Omental fat pad (tissue), 4 donors: Measurements from ENCODE around the gene MTMR12. TPM values are rescaled to one million over a fixed set of nuclear protein-coding genes. Genes with fewer than 3 reads are reported as not detected.

Experiments
- ATAC-seq: fragments of 150-250 bp; one replicate; pipeline ENCODE4 v1.9.1; 2016; ENCODE audit warnings: mild to moderate bottlenecking, moderate library complexity; ENCODE audit not compliant: low FRiP score
- DNase-seq: peaks from one replicate; pipeline ENCODE4 v3.0.0-alpha.2; 2019; ENCODE audit warnings: low spot score
- total RNA-seq, 4 donors: library from RNA; depleted of rRNA; stranded (reverse); fragments of >200 nt; gene quantifications; one replicate each; pipeline ENCODE4 v1.1.0, GENCODE V29; 2016
- TF ChIP-seq, protein P1 (sequence below), 3 donors: fragments of 450-650 bp; IDR thresholded peaks; one replicate each; pipeline ENCODE4 v1.5.1; 2016 to 2017; ENCODE audit warnings: antibody characterized with exemption in 3 of 3, mild to moderate bottlenecking in 3 of 3, moderate library complexity in 2 of 3

MTMR12 gene
- total RNA-seq, 4 donors from 2014 or later = 34.2 to 79.5 (median 57.4) TPM

DNA sequence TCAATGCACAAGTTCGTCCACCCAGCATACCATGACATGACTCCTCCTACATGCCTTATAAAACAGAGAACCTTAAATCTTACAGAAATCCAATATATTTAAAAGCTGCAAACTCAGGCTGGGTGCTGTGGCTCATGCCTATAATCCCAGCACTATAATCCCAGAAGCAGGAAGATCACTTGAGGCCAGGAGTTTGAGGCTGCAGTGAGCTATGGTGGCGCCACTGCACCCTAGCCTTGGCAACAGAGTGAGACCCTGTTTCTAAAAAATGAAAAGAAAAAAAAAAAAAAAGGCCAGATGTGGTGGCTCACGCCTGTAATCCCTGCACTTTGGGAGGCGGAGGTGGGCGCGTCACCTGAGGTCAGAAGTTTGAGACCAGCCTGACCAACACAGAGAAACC, 68.7 kb downstream of the MTMR12 start:
- TF ChIP-seq, protein P1, sequence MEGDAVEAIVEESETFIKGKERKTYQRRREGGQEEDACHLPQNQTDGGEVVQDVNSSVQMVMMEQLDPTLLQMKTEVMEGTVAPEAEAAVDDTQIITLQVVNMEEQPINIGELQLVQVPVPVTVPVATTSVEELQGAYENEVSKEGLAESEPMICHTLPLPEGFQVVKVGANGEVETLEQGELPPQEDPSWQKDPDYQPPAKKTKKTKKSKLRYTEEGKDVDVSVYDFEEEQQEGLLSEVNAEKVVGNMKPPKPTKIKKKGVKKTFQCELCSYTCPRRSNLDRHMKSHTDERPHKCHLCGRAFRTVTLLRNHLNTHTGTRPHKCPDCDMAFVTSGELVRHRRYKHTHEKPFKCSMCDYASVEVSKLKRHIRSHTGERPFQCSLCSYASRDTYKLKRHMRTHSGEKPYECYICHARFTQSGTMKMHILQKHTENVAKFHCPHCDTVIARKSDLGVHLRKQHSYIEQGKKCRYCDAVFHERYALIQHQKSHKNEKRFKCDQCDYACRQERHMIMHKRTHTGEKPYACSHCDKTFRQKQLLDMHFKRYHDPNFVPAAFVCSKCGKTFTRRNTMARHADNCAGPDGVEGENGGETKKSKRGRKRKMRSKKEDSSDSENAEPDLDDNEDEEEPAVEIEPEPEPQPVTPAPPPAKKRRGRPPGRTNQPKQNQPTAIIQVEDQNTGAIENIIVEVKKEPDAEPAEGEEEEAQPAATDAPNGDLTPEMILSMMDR (IDR thresholded peaks at IDR 0.05) = no peak
- no peak for DNase-seq
- no peak for ATAC-seq

DNA sequence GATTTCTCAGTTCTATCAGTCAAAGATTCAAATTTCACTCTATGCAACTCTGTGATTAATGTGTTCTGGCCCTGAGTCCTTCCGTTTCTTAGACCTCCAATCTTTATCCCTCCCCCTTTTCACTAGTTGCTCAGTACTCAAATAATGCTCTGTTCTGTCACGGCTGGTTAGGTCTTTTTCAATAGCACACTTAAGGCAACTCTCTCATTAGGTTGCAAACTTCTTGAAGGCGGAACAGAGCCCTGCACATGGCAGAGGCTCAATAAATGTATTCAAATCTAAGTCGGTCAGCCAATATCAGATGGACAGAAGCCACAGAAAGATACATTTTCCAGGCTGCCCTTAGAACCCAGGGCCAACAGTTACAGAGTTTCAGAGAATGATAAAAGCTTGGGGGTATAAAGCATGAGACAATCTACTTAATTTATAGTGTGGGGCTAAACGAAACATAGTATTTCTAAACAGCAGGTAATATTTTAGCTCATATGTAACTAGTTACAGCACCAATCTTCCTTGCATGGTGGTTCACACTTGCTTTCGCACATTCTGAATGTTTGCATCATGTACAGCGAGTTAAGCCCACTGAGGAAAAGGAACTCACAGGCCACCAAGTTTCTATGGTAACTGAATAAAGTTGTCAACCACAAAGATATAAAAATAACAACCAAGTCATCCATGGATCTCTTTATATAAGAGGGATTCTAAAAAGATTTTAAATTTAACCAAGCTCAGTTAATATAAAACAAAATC, 71.5 kb downstream of the MTMR12 start:
- no peak for DNase-seq
- no peak for ATAC-seq
- TF ChIP-seq, protein P1 (IDR thresholded peaks at IDR 0.05) = no peak

DNA sequence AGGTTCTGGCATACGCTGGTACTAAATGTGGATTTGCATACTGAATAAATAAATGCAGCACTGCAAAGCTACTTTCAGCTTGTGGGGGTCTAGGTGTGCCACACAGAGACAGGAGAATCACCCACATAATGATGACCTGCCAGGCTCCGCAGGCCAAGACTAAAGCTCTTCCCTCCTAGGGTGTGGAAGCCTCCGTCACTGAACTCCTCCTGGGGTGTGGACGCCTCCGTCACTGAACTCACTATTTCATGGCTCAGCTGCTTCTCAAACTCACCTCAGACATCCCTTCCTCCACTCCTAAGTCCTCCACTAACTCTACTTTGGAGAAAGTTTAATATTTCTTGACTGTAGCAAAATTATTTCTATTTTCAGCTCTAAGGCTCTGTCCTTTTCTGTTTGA, 73.4 kb downstream of the MTMR12 start:
- ATAC-seq (no peak), DNase-seq (no peak)
- TF ChIP-seq, protein P1 (IDR thresholded peaks at IDR 0.05) = no peak

DNA sequence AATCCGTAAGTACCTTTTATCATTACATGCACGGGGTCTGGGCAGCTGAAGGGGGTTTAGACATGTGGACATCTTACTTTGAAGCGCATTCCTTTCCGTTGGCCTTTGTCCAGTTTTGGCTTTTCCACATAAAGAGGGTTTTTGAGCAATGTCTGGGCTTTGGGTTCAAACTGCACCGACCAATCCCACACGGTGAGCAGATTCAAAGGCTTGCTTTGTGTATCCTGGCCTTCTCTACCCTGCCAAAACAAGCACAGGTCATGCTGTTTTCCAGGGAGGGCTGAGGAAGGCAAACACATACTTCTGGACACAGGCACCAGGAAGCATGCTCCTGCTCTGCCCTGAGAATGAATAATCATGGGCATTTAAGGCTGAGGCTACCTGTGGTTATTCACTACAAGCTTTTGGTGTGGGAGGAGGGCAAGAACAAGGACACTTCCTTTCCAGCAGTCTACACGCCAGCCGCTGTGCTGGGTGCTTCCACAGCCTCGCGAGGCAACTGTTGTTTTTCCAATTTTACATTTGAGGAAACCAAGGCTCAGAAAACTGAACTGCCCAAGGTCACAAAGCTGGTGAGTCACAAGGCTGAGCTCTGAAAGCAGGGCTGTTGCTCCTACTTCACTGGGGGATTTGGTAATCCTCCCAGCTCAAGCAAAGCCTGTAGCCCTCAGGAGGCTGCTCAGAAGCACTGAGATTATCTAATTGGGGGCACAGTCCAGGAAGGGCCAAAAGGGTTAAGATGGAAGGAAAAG, 78.9 kb downstream of the MTMR12 start:
- TF ChIP-seq, protein P1 (IDR thresholded peaks at IDR 0.05) = no peak
- ATAC-seq (peak; percentile 45), DNase-seq (no peak)

DNA sequence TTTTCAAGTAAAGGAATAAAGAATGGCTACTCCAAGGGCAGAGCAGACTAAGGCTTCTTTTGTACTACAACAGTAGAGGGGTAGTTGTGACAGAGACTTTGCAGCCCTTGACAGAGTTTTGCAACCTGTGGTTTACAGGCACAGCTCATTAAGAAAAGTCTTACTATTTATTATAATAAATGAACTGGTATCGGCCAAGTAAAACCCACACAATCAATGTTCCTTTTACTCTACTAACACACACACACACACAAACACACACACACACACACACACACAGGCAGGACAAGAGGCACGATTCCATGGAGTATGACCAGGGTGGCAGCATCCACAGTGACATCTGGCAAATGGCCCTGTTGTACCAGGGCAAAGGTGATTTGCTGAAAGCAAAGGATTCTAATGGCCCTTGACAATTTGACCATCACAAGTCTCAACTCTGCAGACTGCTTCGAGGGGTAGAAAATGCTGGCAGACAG, 79.5 kb downstream of the MTMR12 start:
- DNase-seq (no peak), ATAC-seq (no peak)

DNA sequence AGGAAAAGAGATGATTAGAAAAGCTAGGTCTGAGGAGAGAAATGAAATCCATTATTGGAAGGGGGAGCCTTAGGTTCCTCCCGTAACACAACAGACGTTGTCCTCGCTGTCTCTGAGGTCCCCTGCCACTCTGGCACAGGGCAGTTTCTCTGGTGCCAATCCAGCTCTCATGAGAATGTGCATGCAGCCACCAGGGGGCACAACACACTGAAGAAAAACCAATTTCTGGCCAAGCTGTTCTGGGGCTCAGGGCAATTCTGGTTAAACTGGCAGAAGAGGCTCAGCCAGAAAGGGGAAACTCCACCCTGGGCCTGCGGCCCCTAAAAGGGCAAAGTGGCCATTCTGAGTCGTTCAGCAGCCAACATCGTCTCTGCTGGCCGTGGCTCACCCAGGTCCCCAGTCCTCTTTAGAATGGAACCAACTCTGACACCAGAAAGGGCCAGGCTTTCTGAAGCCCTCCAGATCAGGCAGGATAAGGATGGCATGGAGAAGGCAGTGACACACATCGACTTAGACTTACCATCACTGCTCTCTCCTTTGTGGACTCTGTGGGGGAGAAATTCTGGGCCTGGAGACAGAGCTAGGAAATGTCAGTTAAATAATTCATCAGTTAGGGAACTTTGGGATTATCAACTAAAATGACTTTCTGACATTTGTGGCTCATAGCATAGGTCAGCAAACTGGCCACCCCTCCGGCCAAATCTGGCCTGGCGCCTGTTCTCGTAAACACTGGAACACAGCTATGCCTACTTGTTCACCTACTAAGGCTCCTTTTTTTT, 80.1 kb downstream of the MTMR12 start:
- DNase-seq (peak; percentile 76), ATAC-seq (peak; percentile 77)
- TF ChIP-seq, protein P1 (IDR thresholded peaks at IDR 0.05) = peak in 2 of 3 donors; percentile 37 to 72

More for the DNA sequence above, 79.5 kb downstream of the MTMR12 start:
- TF ChIP-seq, protein P1 (IDR thresholded peaks at IDR 0.05) = no peak
